Esophagus (tissue), 2 donors: ENCODE data around the gene LGSN. TPM values are rescaled to one million over a fixed set of nuclear protein-coding genes. Genes with fewer than 3 reads are reported as not detected.
"Not testable (repeated sequence)": the region's sequence is repeated elsewhere in the genome, so short reads cannot be mapped to it uniquely, and the experiment has no call there.

ENCODE experiments used
- H3K27ac ChIP-seq, 2 donors: one replicate each; pipeline ENCODE4 v1.5.1; 2013; ENCODE audit warnings: low read depth in 2 of 2, mild to moderate bottlenecking in 2 of 2, inconsistent platforms in 1 of 2, low read length in 1 of 2, moderate library complexity in 1 of 2
- H3K27me3 ChIP-seq, 2 donors: one replicate each; pipeline ENCODE4 v1.6.1; 2013; ENCODE audit warnings: low read length in 2 of 2, control low read depth in 1 of 2, mild to moderate bottlenecking in 1 of 2; ENCODE audit not compliant: insufficient read depth in 2 of 2, control insufficient read depth in 1 of 2
- H3K36me3 ChIP-seq, 2 donors: one replicate each; pipeline ENCODE4 v1.6.1; 2013; ENCODE audit warnings: low read length in 1 of 2; ENCODE audit not compliant: control insufficient read depth in 2 of 2, insufficient read depth in 2 of 2
- H3K4me1 ChIP-seq, 2 donors: one replicate each; pipeline ENCODE4 v1.6.1; 2013; ENCODE audit warnings: low read length in 1 of 2; ENCODE audit not compliant: control insufficient read depth in 2 of 2, insufficient read depth in 2 of 2
- H3K4me3 ChIP-seq, 2 donors: one replicate each; pipeline ENCODE4 v1.5.1; 2013; ENCODE audit warnings: low read length in 2 of 2, mild to moderate bottlenecking in 2 of 2, low read depth in 1 of 2, moderate library complexity in 1 of 2
- H3K9me3 ChIP-seq, 2 donors: one replicate each; pipeline ENCODE4 v1.6.1; 2013; ENCODE audit warnings: mild to moderate bottlenecking in 2 of 2, low read depth in 1 of 2, low read length in 1 of 2, moderate library complexity in 1 of 2; ENCODE audit not compliant: control insufficient read depth in 2 of 2, insufficient read depth in 1 of 2
- WGBS, 2 donors: extraction: QIAGEN DNeasy Blood & Tissue Kit; methylation state at CpG; one replicate each; pipeline ENCODE4 v1.1.7; 2013; 5-methylcytosine and 5-hydroxymethylcytosine counted together
- polyA plus RNA-seq, 2 donors: library from polyadenylated mRNA; stranded (reverse); fragments of 200-250 nt; gene quantifications; one replicate each; pipeline ENCODE4 v1.2.3, GENCODE V29; 2013
- donor health status: healthy with polysubstance abuse.
- donor health status: Bipolar disorder and iron deficiency.

Gene LGSN
- polyA plus RNA-seq, 2 donors = not detected

DNA sequence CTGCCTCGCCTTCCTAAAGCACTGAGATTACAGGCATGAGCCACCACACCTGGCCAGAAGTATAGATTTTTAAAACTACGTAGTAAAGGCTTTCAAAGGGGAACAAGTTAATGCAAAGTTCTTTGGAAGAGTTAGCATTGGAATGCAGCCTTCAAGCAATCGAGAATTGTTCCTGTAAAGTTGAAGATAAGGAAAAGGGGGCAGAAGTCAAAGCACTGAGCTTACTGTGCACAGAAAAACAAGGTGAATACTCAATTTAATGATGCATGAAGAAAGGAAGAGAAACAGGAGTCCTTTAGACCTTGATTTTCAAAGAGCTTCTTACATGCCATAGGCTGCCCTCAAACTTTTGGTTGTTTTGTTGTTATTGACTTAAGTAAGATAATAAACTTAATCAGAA lies 29.1 kb upstream of the LGSN start:
- Histone ChIP-seq H3K4me3 (no peak overlapping the region), H3K9me3 (no peaks in the 10 kb centered on the region), H3K4me1 (no peaks in the 10 kb centered on the region), H3K36me3 (no peaks in the 10 kb centered on the region), H3K27ac (no peak overlapping the region), H3K27me3 (no peaks in the 10 kb centered on the region)
- 48 to 74% methylated on average over 3 of the region's 3 CpGs for WGBS, 2 donors

DNA sequence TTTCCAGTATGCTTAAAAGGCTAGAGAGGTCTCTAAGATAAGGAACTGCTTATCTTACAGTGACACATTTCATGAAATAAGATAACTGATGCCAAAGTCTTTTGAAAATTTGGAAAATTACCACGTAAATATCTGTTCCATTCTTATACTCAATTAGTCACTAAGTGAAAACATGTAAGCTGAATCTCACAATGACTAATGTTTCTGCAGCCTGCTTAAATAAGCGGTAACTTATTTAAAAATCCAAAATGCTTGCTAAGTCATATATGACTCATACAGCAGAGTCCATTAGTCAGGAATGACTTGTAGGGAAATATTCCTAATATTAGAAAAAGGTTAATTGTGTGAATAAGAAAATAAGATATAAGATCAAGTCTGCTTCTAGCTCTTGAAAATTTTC lies 27.8 kb upstream of the LGSN start:
- H3K4me1 ChIP-seq = no peaks in the 10 kb centered on the region
- H3K4me3 ChIP-seq = no peak overlapping the region
- 20 to 43% methylated on average over 2 of the region's 2 CpGs for WGBS, 2 donors
- H3K36me3 ChIP-seq = no peaks in the 10 kb centered on the region
- no peaks in the 10 kb centered on the region for H3K27me3 ChIP-seq
- no peaks in the 10 kb centered on the region for H3K9me3 ChIP-seq
- no peak overlapping the region for H3K27ac ChIP-seq

DNA sequence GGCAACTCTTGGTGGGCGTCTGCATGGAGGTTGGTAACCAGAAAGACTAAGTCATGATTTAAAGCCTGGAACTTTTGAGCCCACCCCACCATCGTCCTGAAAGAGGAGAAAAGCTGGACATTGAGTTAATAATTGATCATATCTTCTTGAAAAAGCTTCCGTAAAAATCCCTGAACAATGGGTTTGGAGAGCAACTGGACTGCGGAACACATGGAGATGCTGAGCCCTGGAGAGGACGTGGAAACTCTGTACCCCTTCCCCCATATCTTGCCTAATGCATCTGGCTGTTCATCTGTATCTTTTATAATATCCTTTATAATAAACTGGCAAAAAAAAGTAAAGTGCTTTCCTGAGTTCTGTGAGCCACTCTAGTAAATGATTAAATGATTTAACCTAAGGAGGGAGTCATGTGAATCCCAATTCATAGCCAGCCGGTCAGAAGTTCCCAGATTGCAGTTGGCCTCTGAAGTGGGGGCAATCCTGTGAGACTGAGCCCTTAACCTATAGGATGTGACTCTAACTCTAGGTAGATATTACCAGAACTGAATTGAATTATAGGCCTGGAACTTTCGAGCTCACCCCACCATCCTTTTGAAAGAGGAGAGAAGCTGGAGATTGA lies 26.5 kb upstream of the LGSN start:
- H3K4me1 ChIP-seq = no peaks in the 10 kb centered on the region
- 85 to 88% methylated on average over 7 of the region's 7 CpGs for WGBS, 2 donors
- peaks cover 0 to 1% of the 10 kb centered on the region in 2 donors for H3K9me3 ChIP-seq
- no peak overlapping the region for H3K27ac ChIP-seq
- no peaks in the 10 kb centered on the region for H3K27me3 ChIP-seq
- H3K36me3 ChIP-seq = no peaks in the 10 kb centered on the region
- H3K4me3 ChIP-seq = no peak overlapping the region

DNA sequence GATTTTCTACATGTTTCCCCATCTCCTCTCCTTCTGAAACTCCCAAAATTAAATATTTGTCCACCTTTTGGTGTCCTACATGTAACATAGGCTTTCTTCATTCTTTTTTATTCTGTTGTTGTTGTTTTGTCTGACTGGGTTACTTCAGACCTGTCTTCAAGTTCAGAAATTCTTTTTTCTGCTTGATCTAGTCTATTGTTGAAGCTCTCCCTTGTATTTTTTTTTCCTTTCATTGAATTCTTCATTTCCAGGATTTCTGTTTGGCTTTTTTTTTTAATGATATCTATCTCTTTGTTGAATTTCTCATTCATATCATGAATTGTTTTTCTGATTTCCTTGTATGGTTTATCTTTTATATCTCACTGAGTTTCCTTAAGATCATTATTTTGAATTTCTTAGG lies 20.6 kb upstream of the LGSN start:
- no peak overlapping the region for H3K27ac ChIP-seq
- H3K36me3 ChIP-seq = no peaks in the 10 kb centered on the region
- no peaks in the 10 kb centered on the region for H3K4me1 ChIP-seq
- H3K9me3 ChIP-seq = peaks cover 0 to 4% of the 10 kb centered on the region in 2 donors
- no peaks in the 10 kb centered on the region for H3K27me3 ChIP-seq
- no peak overlapping the region for H3K4me3 ChIP-seq

DNA sequence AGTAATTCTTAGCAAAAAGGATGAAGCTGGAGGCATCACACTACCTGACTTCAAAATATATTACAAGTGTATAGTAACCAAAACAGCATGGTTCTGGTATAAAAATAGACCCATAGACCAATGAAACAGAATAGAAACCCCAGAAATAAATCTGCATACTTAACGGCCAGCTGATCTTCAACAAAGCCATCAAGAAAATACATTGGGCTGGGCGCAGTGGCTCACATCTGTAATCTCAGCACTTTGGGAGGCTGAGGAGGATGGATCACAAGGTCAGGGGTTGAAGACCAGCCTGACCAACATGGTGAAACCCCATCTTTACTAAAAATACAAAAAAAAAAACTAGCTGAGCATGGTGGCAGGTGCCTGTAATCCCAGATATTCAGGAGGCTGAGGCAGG lies 14.9 kb upstream of the LGSN start:
- H3K27me3 ChIP-seq, H3K9me3 ChIP-seq, H3K36me3 ChIP-seq, H3K4me1 ChIP-seq, H3K4me3 ChIP-seq, H3K27ac ChIP-seq: not testable (repeated sequence)
- WGBS, 2 donors = 79 to 80% methylated on average over 2 of the region's 2 CpGs

DNA sequence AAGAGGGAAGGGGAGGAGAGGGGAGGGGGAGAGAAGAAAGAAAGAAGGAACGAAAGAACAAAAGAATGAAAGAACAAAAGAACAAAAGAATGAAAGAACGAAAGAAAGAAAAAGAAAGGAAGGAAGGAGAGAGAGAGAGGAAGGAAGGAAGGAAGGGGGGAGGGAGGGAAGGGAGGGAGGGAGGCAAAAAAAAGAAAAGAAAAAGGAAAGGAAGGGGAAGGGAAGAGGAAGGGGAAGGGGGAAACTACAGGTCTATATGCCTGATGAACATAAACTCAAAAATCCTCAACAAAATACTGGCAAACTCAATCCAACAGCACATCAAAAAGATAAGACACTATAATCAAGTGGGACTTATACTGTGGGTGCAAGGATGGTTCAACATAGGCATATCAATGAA lies 13.7 kb upstream of the LGSN start:
- H3K4me3 ChIP-seq = no peak overlapping the region
- H3K4me1 ChIP-seq = no peaks in the 10 kb centered on the region
- no peaks in the 10 kb centered on the region for H3K27me3 ChIP-seq
- 64 to 71% methylated on average over 2 of the region's 2 CpGs for whole genome bisulfite sequencing, 2 donors
- H3K27ac ChIP-seq = no peak overlapping the region
- H3K9me3 ChIP-seq = no peaks in the 10 kb centered on the region
- H3K36me3 ChIP-seq = no peaks in the 10 kb centered on the region

DNA sequence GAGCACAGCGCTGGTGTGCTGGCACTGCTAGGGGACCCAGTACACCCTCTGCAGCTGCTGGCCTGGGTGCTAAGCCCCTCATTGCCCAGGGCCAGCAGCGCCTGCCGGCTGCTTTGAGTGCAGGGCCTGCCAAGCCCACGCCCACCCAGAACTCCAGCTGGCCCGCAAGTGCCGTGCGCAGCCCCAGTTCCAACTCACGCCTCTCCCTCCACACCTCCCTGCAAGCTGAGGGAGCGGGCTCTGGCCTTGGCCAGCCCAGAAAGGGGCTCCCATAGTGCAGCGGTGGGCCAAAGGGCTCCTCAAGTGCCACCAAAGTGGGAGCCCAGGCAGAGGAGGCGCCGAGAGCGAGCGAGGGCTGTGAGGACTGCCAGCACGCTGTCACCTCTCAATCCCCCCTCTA lies 6.8 kb upstream of the LGSN start:
- H3K4me3 ChIP-seq, H3K27ac ChIP-seq, H3K4me1 ChIP-seq, H3K9me3 ChIP-seq, H3K36me3 ChIP-seq, H3K27me3 ChIP-seq: not testable (repeated sequence)
- WGBS, 2 donors = 92 to 95% methylated on average over 15 of the region's 15 CpGs

DNA sequence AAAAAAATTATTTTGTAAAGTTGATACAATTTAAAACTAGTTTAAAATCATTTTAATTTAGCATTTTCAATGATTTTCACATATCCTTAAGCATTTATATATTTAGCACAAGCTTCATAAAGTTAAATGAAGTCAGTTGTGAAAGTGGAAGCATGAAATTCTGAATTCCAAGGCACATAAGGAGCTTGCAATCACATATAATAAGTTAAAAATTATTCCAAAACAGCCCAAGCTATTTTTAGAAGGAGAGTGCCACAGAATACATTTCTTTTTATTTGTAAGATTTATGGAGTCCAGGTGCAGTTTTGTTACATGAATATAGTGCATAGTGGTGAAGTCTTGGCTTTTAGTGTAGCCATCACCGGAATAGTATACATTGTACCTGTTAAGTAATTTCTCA lies 3.2 kb upstream of the LGSN start:
- no peak overlapping the region for H3K4me3 ChIP-seq
- WGBS, 2 donors = 60 to 93% methylated on average over 1 of the region's 1 CpG
- no peaks in the 10 kb centered on the region for H3K27me3 ChIP-seq
- H3K36me3 ChIP-seq = no peaks in the 10 kb centered on the region
- H3K4me1 ChIP-seq = no peaks in the 10 kb centered on the region
- peaks cover 0 to 2% of the 10 kb centered on the region in 2 donors for H3K9me3 ChIP-seq
- no peak overlapping the region for H3K27ac ChIP-seq

DNA sequence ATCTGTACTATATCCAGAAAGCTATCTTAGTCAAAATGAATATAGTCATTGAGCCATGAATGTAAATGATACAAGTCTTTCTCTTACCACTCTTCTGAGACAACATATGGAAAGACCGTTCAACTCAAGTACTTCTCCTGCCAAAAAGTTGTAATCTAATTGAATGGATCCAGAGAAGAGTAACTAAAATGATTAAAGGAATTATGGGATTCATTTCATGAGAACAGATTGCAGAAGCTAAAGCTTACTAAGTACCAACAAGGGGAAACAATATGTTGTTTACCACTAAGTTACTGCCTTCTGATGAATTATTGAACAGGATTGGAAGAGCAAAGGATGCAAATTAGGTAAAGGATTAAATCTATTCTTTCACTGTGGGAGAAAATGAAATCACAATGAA lies 2.0 kb upstream of the LGSN start:
- no peaks in the 10 kb centered on the region for H3K27me3 ChIP-seq
- no peaks in the 10 kb centered on the region for H3K36me3 ChIP-seq
- peaks cover 0 to 2% of the 10 kb centered on the region in 2 donors for H3K9me3 ChIP-seq
- no peaks in the 10 kb centered on the region for H3K4me1 ChIP-seq
- no peak overlapping the region for H3K4me3 ChIP-seq
- WGBS, 2 donors = 79 to 83% methylated on average over 1 of the region's 1 CpG
- no peak overlapping the region for H3K27ac ChIP-seq

DNA sequence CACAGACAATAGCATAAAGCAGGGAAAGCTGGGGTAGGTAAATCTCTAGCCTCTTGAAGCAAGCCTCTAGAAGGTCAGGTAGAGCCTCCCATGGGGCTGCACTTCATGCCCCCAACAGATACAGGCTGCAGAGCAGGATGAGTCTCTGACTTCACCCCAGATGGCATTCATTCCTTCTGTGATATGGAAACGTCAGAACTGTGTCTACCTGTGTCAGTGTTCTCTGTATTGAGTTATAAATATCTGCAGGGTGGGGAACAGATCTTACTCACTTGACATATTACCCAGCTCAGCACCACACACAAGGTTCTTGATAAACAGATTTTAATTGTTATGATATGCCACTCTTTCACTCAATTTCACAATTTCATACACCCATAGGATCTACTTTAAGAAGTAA lies 2.1 kb downstream of the LGSN start:
- no peak overlapping the region for H3K27ac ChIP-seq

More for the DNA sequence above, 2.1 kb downstream of the LGSN start:
- WGBS, 2 donors = 23 to 36% methylated on average over 1 of the region's 1 CpG
- Histone ChIP-seq H3K36me3 (no peaks in the 10 kb centered on the region), H3K9me3 (no peaks in the 10 kb centered on the region), H3K4me1 (no peaks in the 10 kb centered on the region), H3K4me3 (no peak overlapping the region), H3K27me3 (no peaks in the 10 kb centered on the region)
